Endothelial cell of umbilical vein (primary cell): ENCODE data around the gene TMC2.

Experiments
- CTCF ChIP-seq, 2 donors: IDR thresholded peaks; 1 replicate in 1 of 2; 2 replicates in 1 of 2; pipeline ENCODE4 v1.5.1; 2011; ENCODE audit warnings: low read length in 2 of 2, mild to moderate bottlenecking in 2 of 2, moderate library complexity in 2 of 2, control low read depth in 1 of 2, inconsistent platforms in 1 of 2, low read depth in 1 of 2; ENCODE audit not compliant: insufficient read depth in 1 of 2; ENCODE audit errors: extremely low read depth in 1 of 2
- EZH2 ChIP-seq: IDR thresholded peaks from 2 replicates; pipeline ENCODE4 v1.6.1; 2012; ENCODE audit warnings: borderline replicate concordance, low read depth, mild to moderate bottlenecking, moderate library complexity, low read length, inconsistent platforms; ENCODE audit not compliant: severe bottlenecking
- GATA2 ChIP-seq: IDR thresholded peaks from 2 replicates; pipeline ENCODE4 v1.7.0; 2011; ENCODE audit warnings: low read depth, mild to moderate bottlenecking, moderate library complexity, mixed read lengths, low read length; ENCODE audit not compliant: insufficient read length, insufficient read depth
- JUN ChIP-seq: IDR thresholded peaks from 2 replicates; pipeline ENCODE4 v1.6.1; 2011; ENCODE audit warnings: borderline replicate concordance, low read depth; ENCODE audit not compliant: insufficient read length, insufficient read depth
- MAX ChIP-seq: IDR thresholded peaks from 2 replicates; pipeline ENCODE4 v1.6.1; 2011; ENCODE audit not compliant: insufficient read depth, insufficient read length
- MYC ChIP-seq: IDR thresholded peaks from one replicate; pipeline ENCODE4 v1.6.1; 2011; ENCODE audit warnings: mild to moderate bottlenecking, low read depth, low read length
- POLR2A ChIP-seq: IDR thresholded peaks from 2 replicates; pipeline ENCODE4 v1.6.1; 2012; ENCODE audit warnings: low read depth, mild to moderate bottlenecking, control low read depth, low read length
- POLR2AphosphoS5 ChIP-seq: IDR thresholded peaks from 2 replicates; pipeline ENCODE4 v1.6.1; 2012; ENCODE audit warnings: low read depth, mild to moderate bottlenecking, control low read depth, low read length, moderate library complexity; ENCODE audit not compliant: insufficient read depth

- TF ChIP-seq CTCF (IDR thresholded peaks at IDR 0.05; ENCODE audit: extremely low read depth in 1 of 2, insufficient read depth in 1 of 2, low read depth in 1 of 2, low read length in 2 of 2) (no peak), EZH2 (no peak), POLR2A (no peak), JUN (no peak), GATA2 (no peak), MAX (no peak), POLR2AphosphoS5 (no peak), MYC (no peak)
Measured at GRCh38 chr20:2655331-2656116, 119.2 kb downstream of the TMC2 start.
